Caki2 (cell line): ENCODE data around the gene NEK11. TPM values are rescaled to one million over a fixed set of nuclear protein-coding genes. Genes with fewer than 3 reads are reported as not detected.

ENCODE experiments used
- DNase-seq: peaks from one replicate; pipeline ENCODE4 v3.0.0-alpha.2; 2015; ENCODE audit warnings: low read depth
- in situ Hi-C: cut with HindIII; loops from 2 replicates; pipeline ENCODE4 v1.10.0; 2016; ENCODE audit warnings: low sequenced_read_pairs, low pct_unique_long_range_greater_than_20kb, mixed read lengths
- total RNA-seq: library from RNA; depleted of rRNA; stranded (reverse); fragments of >200 nt; shearing (Covaris generic); gene quantifications from 2 replicates; pipeline ENCODE4 v1.2.3, GENCODE V29; 2014; ENCODE audit warnings: low replicate concordance

Gene NEK11
- total RNA-seq, 1 experiment from 2014 or later, result 8.1 TPM

DNA sequence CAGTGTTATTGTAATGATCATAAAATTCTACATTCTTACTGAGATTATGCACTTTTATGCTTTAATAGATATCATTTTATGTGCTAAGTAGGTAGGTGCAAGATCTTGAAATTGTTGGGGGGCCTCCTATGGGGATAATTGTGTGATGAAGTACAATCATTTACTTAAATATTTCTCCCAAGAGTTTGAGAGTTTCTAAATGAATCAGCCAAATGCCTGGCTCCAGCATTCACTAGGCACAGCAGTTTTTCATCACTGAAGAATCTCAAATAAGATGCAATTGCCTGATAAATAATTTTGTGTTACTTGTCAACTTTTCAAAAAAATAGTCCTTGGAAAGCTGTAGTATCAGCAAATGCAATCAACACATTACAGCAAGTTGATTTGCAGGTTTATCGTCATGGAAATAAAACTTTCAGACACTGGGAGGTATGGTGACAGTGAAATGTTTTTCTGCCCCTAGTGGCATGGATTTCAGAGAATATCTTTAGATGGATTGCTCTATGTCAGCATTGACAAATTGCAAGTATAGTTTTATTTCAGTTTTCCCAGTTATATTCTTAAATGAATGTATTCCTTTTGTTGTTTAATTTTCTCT lies 167.1 kb downstream of the NEK11 start:
- DNase-seq, result no peak
- in situ Hi-C loops, result no loop called here

DNA sequence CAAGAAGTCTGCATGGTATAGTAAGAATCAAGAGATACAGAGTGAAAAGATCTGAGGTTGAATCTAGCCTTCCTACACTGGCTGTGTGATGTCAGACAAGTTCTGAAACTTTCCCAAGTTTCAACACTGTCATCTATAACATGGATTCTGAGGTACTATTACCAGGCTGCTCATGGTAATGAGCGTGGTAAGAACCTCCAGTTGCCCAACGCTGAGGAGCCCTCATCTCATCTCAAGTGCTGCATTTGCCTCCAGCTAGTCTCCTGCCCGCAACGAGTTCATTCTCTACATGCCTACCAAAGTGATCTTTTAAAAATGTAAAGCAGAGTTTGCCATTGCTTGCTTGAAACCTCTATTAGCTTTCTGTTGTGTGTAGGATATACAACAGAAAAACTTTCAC lies 168.1 kb downstream of the NEK11 start:
- in situ Hi-C loops, result no loop called here
- DNase-seq, result no peak

DNA sequence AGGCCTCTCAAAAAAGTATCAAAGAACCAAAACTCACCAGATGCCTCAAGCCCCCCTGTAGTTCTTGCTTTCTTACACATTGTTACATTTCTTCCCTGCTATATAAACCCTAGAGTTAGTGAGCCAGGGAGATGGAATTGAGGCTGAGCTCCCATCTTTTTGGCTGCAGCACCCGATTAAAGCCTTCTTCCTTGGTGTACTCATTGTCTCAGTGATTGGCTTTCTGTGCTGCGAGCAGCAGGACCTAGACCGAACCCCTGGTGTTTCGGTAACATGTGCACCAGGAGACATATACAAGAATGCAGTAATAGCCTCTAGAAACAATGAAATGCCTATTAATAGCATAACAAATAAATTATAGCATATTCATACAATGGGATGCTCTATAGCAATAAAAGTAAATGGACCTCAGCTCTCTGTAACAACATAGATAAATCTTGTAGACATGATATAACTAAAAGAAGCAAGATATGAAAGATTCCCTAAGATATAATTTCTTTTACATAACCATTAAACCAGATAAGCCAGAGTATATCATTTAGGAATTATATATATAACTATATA lies 174.0 kb downstream of the NEK11 start:
- in situ Hi-C loops, result no loop called here
- no peak for DNase-seq

DNA sequence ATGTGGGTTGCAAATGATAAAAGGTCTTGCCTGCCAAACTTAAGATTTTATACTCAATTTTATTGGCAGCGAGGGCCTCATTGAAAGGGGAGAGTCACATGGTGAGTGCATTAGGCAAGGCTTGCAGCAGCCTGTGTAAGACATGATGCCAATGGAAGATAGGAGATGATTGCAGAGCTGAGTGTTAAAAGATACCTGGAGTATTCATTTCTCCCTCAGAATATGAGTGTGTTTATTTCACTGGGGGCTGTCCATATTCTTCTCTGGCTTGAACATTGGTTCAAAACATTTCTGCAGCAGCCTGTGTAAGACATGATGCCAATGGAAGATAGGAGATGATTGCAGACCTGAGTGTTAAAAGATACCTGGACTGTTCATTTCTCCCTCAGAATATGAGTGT lies 189.7 kb downstream of the NEK11 start:
- in situ Hi-C loops, result no loop called here

DNA sequence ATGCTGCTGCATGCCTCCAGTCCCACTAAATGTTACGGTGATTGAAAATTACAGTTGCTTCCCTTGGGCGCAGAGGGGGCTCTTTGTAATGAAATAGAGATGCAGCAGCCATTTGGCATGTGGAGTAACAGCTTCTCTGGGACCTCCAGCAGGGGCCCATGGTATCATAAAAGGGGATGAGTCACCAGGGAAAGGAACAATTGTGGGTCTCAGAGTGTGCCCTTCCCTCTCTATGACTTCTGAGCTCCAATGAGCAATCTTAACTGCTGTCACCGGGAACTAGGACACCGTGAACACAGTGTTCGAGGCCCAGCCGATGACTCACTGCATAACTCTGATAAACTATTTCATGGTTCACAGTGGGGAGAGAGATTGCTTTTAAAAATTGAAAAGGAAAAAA lies 190.1 kb downstream of the NEK11 start:
- peak; percentile 59 for DNase-seq
- in situ Hi-C loops, result no loop called here

More for the DNA sequence above, 189.7 kb downstream of the NEK11 start:
- DNase-seq, result no peak

DNA sequence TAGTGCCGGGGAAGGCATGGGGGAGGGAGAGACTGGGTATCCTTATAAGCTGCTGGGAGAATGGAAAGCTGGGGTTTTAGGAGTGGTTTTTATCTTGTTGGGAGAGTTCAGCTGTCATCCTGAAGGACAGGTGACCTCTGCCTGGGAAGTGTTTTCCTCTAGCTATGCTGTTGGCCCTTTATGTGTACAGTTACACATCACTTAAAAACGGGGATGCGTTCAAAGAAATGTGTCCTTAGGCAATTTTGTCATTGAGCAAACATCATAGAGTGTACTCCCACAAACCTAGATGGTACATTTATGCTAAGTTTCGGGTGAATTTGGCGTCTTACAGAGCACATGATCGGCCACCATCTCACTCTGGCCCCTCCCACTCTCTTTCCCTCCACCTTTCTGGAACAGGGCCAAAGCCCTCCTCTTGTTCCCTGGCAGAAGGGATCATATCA lies 190.6 kb downstream of the NEK11 start:
- in situ Hi-C loops, result no loop called here
- peak; percentile 38 for DNase-seq

DNA sequence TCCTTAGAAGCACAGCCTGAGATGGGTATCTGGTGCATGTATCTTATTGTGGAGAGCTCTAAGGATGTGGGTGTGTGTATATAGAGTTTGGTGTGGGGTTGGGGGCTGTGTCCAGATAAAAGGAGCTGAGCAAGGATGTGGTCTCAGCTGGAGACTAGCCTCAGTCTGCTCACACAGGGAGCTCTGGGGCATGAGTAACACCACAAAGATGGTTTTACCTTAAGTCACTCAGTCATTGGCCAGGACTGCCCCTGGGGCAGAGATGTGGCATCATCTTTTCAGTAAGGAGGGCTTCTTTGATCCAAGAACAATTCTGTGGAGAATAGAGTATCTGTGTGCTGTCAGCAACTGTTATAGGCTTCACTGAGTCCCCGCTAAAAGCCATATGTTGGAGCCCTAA lies 191.5 kb downstream of the NEK11 start:
- in situ Hi-C loops, result no loop called here
- DNase-seq, result no peak

DNA sequence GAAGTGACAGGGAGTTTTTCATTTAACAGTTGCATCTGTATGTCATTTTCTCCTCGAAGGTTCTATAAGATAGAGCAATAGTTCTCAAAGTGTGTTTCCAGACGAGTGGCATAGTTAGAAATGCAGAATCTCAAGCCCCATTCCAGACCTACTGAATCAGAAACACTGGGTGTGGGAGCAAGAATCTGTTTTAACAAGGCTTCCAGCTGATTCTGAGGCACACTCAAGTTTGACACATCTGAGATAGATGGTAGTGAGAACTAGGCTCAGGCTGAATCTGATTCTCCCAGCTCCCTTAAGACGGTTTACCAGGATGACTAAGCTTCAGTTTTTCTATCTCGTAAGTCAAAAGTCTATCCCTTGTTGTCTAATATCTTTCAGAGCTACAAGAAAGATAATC lies 195.1 kb downstream of the NEK11 start:
- DNase-seq, result no peak
- in situ Hi-C loops, result no loop called here

DNA sequence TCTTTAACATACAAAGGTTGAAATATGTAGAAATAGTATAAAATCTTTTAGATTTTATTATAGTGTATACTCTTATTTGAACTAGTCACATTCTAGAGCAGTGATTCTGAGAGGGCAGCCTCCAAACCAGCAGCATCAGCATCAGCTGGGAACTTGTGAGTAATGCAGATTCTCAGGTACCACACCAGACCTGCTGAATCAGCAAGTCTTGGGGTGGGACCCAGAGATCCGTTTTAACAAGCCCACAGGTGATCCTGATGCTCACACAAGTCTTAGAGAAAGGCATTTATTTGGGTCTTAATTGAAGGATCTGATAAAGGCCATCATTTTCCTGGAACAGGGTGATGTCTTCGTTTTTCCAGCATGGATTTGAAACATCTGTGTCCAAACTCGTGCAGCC lies 195.9 kb downstream of the NEK11 start:
- in situ Hi-C loops, result no loop called here
- no peak for DNase-seq

DNA sequence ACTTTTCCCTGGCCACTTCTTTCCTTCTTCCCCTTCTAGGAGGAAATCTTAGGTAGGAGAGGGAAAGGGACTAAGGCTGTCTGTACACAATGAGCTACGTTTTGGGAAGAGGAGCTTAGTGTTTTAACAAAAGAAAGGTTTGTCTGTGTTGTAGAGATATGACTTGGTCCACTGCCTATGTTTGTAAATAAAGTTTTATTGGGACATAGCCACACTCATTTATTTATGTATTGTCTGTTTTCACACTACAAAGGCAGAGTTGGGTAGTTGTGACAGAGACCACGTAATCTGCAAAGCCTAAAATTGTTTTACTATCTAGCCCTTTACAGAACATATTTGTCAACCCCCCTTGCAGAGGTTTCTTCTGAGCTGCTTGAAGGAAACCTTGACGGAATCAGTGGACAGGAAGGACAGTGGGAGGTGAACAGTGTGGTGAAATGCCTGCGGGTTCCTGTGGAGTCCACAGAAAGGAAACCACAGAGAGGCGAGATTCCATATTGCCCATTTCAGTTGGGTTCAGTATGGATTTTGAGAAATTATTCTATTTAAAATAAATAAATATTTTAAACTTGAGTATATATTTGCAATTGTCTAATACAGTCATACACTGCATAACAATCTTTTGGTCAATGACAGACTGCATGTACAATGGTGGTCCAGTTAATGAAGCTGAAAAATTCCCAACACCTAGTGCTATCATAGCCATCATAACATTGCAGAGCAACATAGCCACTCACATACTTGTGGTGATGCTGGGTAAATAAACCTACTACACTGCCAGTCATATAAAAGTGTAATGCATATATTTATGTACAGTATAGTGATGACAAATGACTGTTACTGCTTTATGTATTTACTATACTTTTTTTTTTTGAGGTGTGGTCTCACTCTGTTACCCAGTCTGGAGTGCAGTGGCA lies 197.0 kb downstream of the NEK11 start:
- DNase-seq, result no peak
- in situ Hi-C loops, result no loop called here

DNA sequence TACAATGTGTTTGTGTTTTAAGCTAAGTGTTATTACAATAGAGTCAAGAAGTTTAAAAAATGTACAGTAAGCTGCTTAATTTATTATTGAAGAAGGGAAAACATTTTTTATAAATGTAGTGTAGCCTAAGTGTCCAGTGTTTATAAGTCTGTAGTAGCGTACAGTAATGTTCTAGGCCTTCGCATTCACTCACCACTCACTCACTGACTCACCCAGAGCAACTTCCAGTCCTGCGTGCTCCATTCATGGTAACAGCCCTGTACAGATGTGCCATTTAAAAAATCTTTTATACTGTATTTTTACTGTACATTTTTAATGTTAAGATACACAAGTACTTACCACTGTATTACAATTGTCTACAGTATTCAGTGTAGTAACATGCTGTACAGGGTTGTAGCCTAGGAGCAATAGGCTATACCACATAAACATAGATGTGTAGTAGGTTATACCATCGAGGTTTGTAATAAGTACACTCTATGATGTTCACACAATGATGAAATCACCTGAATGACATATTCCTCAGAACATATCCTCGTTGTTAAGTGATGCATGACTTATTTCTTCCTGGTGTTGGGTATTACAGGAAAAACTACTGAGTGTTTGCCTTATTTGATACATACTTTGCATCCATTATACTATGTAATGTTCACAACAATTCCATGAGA lies 198.3 kb downstream of the NEK11 start:
- no peak for DNase-seq
- in situ Hi-C loops, result no loop called here

DNA sequence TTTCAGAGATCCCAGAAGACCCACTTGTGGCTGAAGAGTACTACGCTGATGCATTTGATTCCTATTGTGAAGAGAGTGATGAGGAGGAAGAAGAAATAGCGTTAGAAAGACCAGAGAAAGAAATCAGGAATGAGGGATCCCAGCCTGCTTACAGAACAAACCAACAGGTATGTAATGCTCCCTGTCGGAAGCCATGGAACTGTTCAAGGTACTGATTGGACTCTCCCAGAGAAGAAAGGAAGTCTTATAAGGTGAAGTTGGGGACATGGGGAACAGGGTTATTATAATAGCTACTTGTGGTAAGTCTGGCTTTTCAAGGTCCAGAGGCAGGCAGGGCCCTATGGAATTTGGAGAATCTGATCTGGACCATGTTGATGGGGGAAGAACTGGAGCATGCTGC lies 201.8 kb downstream of the NEK11 start:
- in situ Hi-C loops, result no loop called here
- DNase-seq, result no peak

DNA sequence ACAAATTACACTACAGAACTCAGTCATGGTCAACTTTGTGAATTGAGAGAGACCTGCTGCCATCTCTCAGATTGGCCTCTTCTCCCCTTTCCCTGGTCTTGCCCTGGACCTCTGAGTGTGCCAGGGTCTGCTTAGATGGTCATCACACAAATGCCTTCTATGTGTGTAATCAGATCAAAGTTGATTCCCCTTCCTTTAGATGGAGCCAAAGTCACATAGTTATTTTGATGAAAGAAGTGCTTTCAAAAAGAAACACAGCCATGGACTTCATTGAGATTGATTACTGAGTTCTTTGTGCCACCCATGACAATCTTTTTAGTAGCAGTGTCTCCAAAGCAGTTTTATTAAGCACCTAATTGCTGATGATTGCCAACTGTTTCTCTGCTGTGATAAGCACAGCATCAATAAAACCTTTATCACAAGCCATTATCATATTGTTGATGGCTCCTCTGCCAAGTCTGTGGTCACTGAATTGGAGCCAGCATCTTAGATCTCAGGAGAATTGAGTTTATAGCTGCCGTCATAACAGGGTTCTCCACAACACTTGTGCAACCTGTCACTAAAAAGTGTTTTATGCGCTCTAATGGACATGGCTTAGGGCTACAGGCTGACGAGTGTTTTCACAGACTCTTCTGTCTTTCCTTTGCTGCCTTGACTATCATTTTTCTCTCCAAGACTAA lies 205.2 kb downstream of the NEK11 start:
- no peak for DNase-seq
- in situ Hi-C loops, result no loop called here

DNA sequence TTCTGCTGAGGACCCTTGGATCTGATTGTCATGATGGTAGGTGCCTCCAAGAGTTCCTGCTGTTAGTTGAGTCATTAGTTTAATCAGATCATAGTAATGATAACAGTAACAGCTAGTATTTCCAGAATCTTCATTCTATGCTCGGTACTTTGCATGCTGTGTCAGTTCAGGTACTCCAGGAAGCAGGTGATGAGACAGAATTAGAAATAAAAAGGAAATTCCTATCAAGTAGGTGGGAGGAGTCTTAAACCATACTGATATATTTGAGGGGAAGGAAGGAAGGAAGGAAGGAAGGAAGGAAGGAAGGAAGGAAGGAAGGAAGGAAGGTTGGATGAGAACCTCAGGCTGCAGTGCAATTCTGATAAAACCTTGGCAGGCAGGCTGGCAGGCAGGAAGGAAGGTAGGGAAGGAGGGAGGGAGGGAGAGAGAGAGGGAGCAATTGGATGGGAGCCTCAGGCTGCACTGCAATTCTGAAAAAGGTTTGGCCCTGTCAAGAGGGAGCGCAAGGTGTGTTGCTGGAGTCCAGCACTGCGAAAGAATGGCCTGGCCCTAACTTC lies 206.1 kb downstream of the NEK11 start:
- in situ Hi-C loops, result no loop called here
- DNase-seq, result no peak

DNA sequence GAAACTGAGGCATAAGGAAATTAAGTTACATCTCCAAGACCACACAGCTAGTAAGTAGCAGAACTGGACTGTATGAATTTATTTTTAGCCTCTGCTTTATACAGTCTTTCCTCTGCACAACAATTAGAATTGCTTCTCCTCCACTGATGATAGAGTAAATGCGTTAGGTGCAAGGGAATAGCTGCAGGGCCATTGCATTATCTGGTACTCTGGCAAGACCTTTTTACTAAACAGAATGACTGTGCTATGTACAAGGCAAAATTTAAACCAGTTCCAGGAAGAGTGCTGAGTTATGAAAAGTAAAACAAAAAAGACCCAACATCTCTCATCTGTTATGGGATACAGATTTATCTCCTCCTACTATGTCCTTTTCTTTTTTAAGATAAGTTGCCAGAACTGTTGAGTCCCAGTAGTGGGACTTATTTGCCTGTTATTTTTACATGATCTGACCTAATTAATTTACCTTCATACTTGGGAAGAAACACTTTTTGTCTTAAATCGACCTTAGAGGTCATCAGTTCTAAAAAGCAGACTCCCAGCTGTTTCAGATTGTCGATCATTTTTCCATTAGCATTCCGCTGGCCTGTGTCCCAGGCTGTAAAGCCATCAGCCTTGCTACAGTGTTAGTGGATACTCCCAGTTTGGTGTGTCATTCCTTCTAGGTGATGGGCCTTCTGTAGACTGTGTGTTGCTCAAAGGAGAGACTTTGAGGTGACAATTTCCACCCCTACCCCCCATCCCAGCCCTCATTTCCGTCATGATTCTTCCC lies 207.4 kb downstream of the NEK11 start:
- in situ Hi-C loops, result no loop called here
- DNase-seq, result no peak

DNA sequence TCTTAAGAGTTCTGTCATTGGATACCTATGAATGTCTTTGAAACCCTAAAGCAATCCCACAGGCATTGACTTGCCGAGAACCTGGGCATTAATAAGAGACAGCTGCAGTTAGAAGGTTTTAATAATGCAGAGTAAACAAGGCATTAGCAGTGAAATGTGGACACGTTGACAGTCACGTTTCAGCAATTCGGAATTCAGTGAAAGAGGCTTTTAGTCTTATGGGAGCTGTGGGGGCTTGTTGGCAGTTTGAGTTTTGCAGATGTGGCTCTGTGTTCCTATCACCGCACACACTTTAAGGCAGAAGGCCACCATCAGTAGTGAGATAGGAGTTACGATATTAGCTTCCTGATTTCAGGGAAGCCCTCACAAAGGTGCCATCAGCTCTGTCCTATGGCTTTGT lies 209.7 kb downstream of the NEK11 start:
- in situ Hi-C loops, result no loop called here
- DNase-seq, result no peak

DNA sequence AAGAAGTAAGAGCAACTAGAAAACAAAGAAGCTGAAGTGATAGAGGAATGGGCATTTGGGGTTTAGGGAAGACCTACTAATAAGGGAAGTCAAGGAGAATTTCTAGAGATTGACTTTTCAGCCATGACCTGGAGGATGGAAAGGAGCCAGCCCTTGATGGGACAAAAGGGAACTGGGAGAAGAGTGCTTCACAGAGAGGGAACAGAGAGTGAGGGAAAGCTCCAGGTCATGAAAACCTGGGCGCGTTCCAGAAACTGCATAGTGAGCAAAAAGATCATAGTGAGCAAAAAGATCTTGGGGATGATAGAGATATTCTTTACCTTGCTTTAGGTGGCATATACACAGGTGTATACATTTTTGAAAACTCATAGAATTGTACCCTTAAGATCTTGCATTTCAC lies 211.8 kb downstream of the NEK11 start:
- DNase-seq, result no peak
- in situ Hi-C loops, result no loop called here

DNA sequence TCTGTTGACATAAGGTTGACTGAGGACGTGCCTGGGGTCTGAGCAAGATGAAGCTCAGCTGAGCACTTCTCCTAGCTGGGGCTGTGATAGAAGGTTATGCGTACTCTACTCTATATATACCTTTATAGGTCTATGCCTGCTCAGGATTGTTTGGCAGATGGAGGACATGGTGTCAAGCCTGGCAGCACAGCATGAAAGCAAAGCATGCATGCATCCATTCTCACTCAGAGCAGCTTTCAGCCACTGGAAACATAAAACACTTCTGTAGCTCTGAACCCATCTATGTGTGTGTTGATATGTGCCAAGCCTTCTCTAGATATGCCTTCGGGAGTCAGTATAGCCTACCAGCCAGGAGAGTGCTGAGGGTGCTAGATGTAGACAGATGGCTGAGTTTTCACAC lies 212.6 kb downstream of the NEK11 start:
- DNase-seq, result no peak
- in situ Hi-C loops, result no loop called here
